ENCODE results near the gene NPC1L1. TPM values are rescaled to one million over a fixed set of nuclear protein-coding genes. Genes with fewer than 3 reads are reported as not detected.

The NPC1L1 gene
- total RNA-seq, 8 experiments from 2014 or later, result 0.05 to 0.24 (median 0.15) TPM; not detected in 3

DNA sequence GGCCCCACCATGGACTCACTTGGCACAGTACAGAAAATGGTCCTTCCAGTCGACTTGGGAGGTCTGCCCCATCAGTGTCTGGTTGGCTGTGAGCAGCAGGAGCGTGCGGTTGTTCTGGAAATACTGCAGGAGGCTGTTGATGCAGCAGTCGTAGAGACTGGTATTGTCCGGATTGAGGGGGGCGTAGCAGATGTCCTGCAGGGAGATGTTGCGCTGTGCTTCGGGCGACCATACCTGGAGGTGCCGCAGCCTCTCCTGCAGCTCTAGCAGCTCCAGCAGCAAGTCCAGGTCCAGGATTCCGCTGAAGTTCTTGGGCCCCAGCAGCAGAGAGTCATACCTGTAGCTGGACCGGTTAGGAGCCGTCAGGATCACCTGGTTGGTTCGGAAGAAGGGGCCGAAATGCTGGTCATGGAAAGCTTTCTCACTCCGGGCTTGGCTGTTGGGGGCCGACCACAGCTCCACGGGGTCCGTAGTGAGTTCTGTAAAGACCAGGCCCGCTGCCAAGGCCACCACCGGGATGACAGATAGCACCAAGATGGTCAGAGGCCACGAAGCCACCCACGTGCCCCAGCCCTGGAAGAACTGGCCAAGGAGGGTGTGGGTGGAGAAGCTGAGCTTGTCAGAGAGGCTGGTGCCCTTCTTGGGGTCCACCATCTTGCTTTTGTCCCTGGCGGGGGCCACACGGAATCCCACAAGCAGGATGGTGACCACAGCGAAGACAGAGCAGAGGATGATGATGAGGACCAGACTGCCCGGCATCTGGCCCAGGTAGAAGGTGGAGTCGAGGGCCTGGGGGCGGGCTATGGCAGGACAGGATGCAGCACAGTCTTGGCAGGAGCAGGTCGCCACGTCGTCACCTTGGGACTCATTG, 2.1 kb downstream of the NPC1L1 start:
- WGBS, 10 experiments, result 65 to 100% (median 99%) methylated on average over 1 to 10 of the region's 32 CpGs; no CpG with 5 or more reads in 5 of the 10 experiments
- in situ Hi-C loops (cut with MboI; ENCODE audit: low pct_unique_long_range_greater_than_20kb in 2 of 9, low sequenced_read_pairs in 9 of 9, unreplicated experiment in 9 of 9), result no loop called here
- Histone ChIP-seq H3K4me1 (replicated peaks in 1 of 2) (no peaks in the 10 kb centered on the region), H3K27ac (no peak overlapping the region), H3K4me3 (no peak overlapping the region)
- ATAC-seq (replicated peaks in 6 of 8), result no peak

GRCh38 chr7:44538093-44538797, 2.9 kb downstream of the NPC1L1 start:
- Histone ChIP-seq H3K4me3 (no peak overlapping the region), H3K4me1 (replicated peaks in 1 of 2) (no peaks in the 10 kb centered on the region), H3K27ac (no peak overlapping the region)
- ATAC-seq (replicated peaks in 6 of 8), result no peak
- in situ Hi-C loops (cut with MboI; ENCODE audit: low pct_unique_long_range_greater_than_20kb in 2 of 9, low sequenced_read_pairs in 9 of 9, unreplicated experiment in 9 of 9), result no loop called here
- 60 to 93% (median 75%) methylated on average over 1 to 10 of the region's 17 CpGs; no CpG with 5 or more reads in 5 of the 10 experiments for WGBS, 10 experiments

DNA sequence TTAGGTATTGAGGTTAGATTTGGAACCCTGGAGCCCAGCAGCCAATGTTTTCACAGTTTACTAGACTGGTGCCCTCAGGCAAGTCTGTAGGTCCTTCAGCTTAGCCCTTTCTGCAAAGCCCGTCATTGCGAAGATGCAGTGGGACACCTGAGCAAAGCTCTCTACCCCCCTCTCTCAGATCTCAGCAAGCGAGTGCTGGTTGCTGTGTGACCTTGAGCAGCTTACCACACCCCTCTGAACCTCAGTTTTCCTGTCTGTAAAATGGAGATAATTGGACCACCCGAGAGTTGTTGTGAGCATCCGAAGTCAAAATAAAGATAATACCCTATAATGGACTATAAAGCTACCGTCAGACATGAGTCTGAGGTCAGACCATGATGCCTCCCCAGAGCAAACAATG, 3.7 kb downstream of the NPC1L1 start:
- in situ Hi-C loops (cut with MboI; ENCODE audit: low pct_unique_long_range_greater_than_20kb in 2 of 9, low sequenced_read_pairs in 9 of 9, unreplicated experiment in 9 of 9), result no loop called here
- no peak for ATAC-seq (replicated peaks in 6 of 8)
- Histone ChIP-seq H3K4me3 (no peak overlapping the region), H3K4me1 (replicated peaks in 1 of 2) (no peaks in the 10 kb centered on the region), H3K27ac (no peak overlapping the region)
- 80 to 100% (median 90%) methylated on average over 1 to 4 of the region's 6 CpGs; no CpG with 5 or more reads in 4 of the 10 experiments for WGBS, 10 experiments

DNA sequence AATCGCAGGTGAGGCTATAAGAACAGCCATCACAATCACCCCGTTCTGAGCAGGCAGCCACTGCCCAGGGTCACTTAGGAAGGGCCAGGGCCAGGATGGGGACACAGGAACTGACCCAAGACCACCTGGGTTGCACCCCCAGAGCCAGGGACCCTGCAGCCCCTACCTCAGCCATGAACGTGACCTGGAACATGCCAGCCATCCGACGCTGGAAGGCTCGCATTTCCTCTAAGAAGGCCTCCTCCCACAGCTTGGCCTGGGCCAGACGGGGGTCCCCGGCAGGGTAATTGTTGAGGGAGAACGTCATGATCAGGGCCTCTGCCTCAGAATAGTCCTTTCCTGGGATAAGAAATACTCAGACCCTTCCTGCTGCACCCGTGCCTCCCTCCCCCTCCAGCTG, 5.0 kb downstream of the NPC1L1 start:
- in situ Hi-C loops (cut with MboI; ENCODE audit: low pct_unique_long_range_greater_than_20kb in 2 of 9, low sequenced_read_pairs in 9 of 9, unreplicated experiment in 9 of 9), result no loop called here
- Histone ChIP-seq H3K4me1 (replicated peaks in 1 of 2) (no peaks in the 10 kb centered on the region), H3K27ac (no peak overlapping the region), H3K4me3 (no peak overlapping the region)
- ATAC-seq (replicated peaks in 6 of 8), result no peak
- 40% methylated on average over 1 of the region's 10 CpGs; no CpG with 5 or more reads in 9 of the 10 experiments for WGBS, 10 experiments

GRCh38 chr7:44535348-44536064, 5.6 kb downstream of the NPC1L1 start:
- in situ Hi-C loops (cut with MboI; ENCODE audit: low pct_unique_long_range_greater_than_20kb in 2 of 9, low sequenced_read_pairs in 9 of 9, unreplicated experiment in 9 of 9), result no loop called here
- Histone ChIP-seq H3K27ac (no peak overlapping the region), H3K4me1 (replicated peaks in 1 of 2) (no peaks in the 10 kb centered on the region), H3K4me3 (no peak overlapping the region)
- 54 to 96% (median 86%) methylated on average over 1 to 7 of the region's 8 CpGs; no CpG with 5 or more reads in 5 of the 10 experiments for WGBS, 10 experiments
- ATAC-seq (replicated peaks in 6 of 8), result no peak

- no peaks in the 10 kb centered on the region for H3K4me1 ChIP-seq (replicated peaks in 1 of 2)
- WGBS, 10 experiments, result 80 to 100% (median 81%) methylated on average over 1 to 4 of the region's 7 CpGs; no CpG with 5 or more reads in 7 of the 10 experiments
- H3K4me3 ChIP-seq, result no peak overlapping the region
- ATAC-seq (replicated peaks in 6 of 8), result peak in 4 of 8 experiments; percentile 37 to 92 (median 60)
- H3K27ac ChIP-seq, result no peak overlapping the region
- in situ Hi-C loops (cut with MboI; ENCODE audit: low pct_unique_long_range_greater_than_20kb in 2 of 9, low sequenced_read_pairs in 9 of 9, unreplicated experiment in 9 of 9), result no loop called here
Measured at GRCh38 chr7:44534501-44534900, 6.6 kb downstream of the NPC1L1 start.

GRCh38 chr7:44534087-44534486, 7.0 kb downstream of the NPC1L1 start:
- 0 to 93% (median 77%) methylated on average over 1 to 4 of the region's 5 CpGs; no CpG with 5 or more reads in 2 of the 10 experiments for WGBS, 10 experiments
- peak in 3 of 8 experiments; percentile 12 to 22 (median 14) for ATAC-seq (replicated peaks in 6 of 8)
- no peaks in the 10 kb centered on the region for H3K4me1 ChIP-seq (replicated peaks in 1 of 2)
- H3K27ac ChIP-seq, result no peak overlapping the region
- H3K4me3 ChIP-seq, result no peak overlapping the region
- in situ Hi-C loops (cut with MboI; ENCODE audit: low pct_unique_long_range_greater_than_20kb in 2 of 9, low sequenced_read_pairs in 9 of 9, unreplicated experiment in 9 of 9), result no loop called here

GRCh38 chr7:44533301-44534055, 7.7 kb downstream of the NPC1L1 start:
- no peak overlapping the region for H3K4me3 ChIP-seq
- ATAC-seq (replicated peaks in 6 of 8), result peak in 3 of 8 experiments; percentile 50 to 91 (median 91)
- no peaks in the 10 kb centered on the region for H3K4me1 ChIP-seq (replicated peaks in 1 of 2)
- H3K27ac ChIP-seq, result no peak overlapping the region
- 43 to 83% (median 81%) methylated on average over 2 to 4 of the region's 8 CpGs; no CpG with 5 or more reads in 7 of the 10 experiments for WGBS, 10 experiments
- in situ Hi-C loops (cut with MboI; ENCODE audit: low pct_unique_long_range_greater_than_20kb in 2 of 9, low sequenced_read_pairs in 9 of 9, unreplicated experiment in 9 of 9), result no loop called here

- in situ Hi-C loops (cut with MboI; ENCODE audit: low pct_unique_long_range_greater_than_20kb in 2 of 9, low sequenced_read_pairs in 9 of 9, unreplicated experiment in 9 of 9), result no loop called here
- Histone ChIP-seq H3K4me3 (no peak overlapping the region), H3K27ac (no peak overlapping the region), H3K4me1 (replicated peaks in 1 of 2) (no peaks in the 10 kb centered on the region)
- ATAC-seq (replicated peaks in 6 of 8), result no peak
- WGBS, 10 experiments, result 0 to 87% (median 49%) methylated on average over 1 to 8 of the region's 17 CpGs; no CpG with 5 or more reads in 4 of the 10 experiments
Measured at GRCh38 chr7:44531421-44532380, 9.4 kb downstream of the NPC1L1 start.

DNA sequence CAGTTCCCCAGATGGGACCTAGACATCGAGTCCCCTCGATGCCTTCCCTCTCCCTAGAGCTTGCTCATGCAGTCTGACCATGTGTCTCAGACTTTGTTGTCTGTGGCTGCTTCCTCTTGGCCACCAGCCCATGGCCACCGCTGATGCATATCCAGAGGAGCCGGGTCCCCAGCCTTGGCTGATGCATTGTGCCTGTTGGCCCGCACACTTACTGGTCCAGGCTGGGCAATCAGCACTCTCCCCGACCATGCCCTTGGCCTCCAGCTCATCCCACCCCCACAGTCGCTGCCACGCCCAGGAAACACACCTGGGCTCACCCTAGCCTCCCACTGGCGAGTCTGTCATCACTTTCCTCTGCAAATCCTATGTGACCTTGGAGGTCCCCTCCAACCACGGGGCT, 10.1 kb downstream of the NPC1L1 start:
- ATAC-seq (replicated peaks in 6 of 8), result no peak
- Histone ChIP-seq H3K4me1 (replicated peaks in 1 of 2) (no peaks in the 10 kb centered on the region), H3K27ac (no peak overlapping the region), H3K4me3 (no peak overlapping the region)
- in situ Hi-C loops (cut with MboI; ENCODE audit: low pct_unique_long_range_greater_than_20kb in 2 of 9, low sequenced_read_pairs in 9 of 9, unreplicated experiment in 9 of 9), result no loop called here
- WGBS, 10 experiments, result 46 to 80% methylated on average over 1 to 4 of the region's 10 CpGs; no CpG with 5 or more reads in 8 of the 10 experiments

DNA sequence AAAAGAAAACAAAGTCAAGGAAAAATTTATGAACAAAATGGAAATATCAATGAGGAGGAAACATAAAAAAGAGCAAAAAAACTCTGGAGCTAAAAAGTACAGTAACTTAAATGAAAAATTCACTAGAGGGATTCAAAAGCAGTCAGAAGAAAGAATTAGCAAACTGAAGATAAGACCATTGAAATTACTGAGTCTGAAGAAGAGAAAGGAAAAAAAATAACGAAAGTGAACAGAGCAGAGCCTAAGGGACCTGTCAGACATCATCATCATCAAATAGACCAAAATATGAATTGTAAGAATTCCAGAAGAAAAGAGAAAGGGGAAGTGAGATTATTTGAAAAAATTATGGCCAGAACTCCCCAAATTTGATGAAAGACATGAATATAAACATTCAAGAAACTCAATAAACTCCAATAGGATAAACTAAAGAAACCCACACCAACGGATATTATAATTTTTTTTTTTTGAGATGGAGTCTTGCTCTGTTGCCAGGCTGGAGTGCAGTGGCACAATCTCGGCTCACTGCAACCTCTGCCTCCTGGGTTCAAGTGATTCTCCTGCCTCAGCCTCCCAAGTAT, 16.2 kb downstream of the NPC1L1 start:
- in situ Hi-C loops (cut with MboI; ENCODE audit: low pct_unique_long_range_greater_than_20kb in 2 of 9, low sequenced_read_pairs in 9 of 9, unreplicated experiment in 9 of 9), result no loop called here
- ATAC-seq (replicated peaks in 6 of 8), result no peak
- H3K4me3 ChIP-seq, result no peak overlapping the region
- no peak overlapping the region for H3K27ac ChIP-seq
- H3K4me1 ChIP-seq (replicated peaks in 1 of 2), result no peaks in the 10 kb centered on the region
- 7 to 90% (median 51%) methylated on average over 1 to 3 of the region's 3 CpGs for WGBS, 10 experiments

All from motor neuron (in vitro differentiated cells).